Measurements from ENCODE around the gene PYCARD. TPM values are rescaled to one million over a fixed set of nuclear protein-coding genes. Genes with fewer than 3 reads are reported as not detected.

PYCARD gene
- total and polyA plus RNA-seq, 2 donors (not counting 3 experiments of a cell fraction or from before 2014, with no cell fraction given) = 19.1 to 40.1 TPM

DNA sequence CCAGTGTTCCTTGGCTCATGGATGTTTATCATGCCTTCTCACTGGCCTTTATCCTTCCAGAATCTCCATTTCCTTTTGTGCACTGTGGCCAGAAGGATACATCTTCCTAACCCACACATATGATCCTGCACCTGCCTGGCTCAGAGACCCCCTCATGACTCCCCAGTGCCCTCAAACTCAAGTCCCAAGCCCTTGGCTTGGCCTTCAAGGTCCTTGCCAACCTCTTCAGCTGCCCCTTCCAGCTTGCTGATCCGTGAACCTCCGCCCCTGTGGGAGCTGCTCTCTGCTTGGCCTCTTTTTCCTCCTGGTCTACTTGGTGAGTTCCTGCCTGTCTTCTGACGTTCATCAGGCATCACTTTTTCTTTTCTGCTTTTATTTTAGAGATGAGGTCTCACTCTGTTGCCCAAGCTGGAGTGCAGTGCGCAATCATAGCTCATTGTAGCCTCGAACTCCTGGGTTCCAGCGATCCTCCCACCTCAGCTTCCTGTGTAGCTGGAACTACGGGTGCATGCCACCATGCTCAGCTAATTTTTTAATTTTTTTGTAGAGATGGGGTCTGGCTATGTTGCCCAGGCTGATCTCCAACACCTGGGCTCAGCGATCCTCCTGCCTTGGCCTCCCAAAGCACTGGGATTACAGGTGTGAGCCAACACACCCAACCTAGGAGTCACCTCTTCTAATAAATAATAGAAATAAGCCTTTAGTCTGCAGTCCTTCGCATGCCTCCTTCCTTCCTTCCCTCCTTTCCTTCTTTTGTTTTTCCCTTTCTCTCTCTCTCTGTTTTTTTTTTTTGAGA lies 2.5 kb upstream of the PYCARD start:
- dilution Hi-C loops (cut with MboI; ENCODE audit: extremely low pct_ligation_motif_present, low sequenced_read_pairs) (no loop called here), intact Hi-C loops (cut with micrococcal nuclease) (loop anchor here (5.0 kb wide), 1 partner anchor 252 kb away; the partner anchor contains the start of gene ARMC5)
- Histone ChIP-seq H3K36me3 (ENCODE audit: control insufficient read depth in 2 of 2, extremely low read depth in 1 of 2, insufficient read depth in 2 of 2, low read length in 2 of 2) (no peaks in the 10 kb centered on the region), H4K20me1 (replicated peaks; ENCODE audit: control insufficient read depth, extremely low read depth, insufficient read depth, low read length) (no peaks in the 10 kb centered on the region), H3K27ac (ENCODE audit: insufficient read depth, low read depth, low read length) (no peak overlapping the region), H3K4me2 (ENCODE audit: insufficient read depth, low read length) (no peak overlapping the region), H2AFZ (ENCODE audit: low read depth, low read length) (no peak overlapping the region), H3K9me1 (replicated peaks; ENCODE audit: control insufficient read depth, extremely low read depth, insufficient read depth, low read length) (no peaks in the 10 kb centered on the region), H3K4me3 (replicated peaks in 1 of 3; ENCODE audit: insufficient read depth in 1 of 3, low read depth in 1 of 3, low read length in 3 of 3) (no peak overlapping the region), H3K4me1 (ENCODE audit: control insufficient read depth, extremely low read depth, insufficient read depth, low read length) (peaks cover 4% of the 10 kb centered on the region), H3K9me3 (replicated peaks; ENCODE audit: control insufficient read depth, insufficient read depth, low read length) (no peaks in the 10 kb centered on the region), H3K79me2 (ENCODE audit: control insufficient read depth, insufficient read depth, low read length) (no peaks in the 10 kb centered on the region), H3K9ac (replicated peaks; ENCODE audit: extremely low read depth, insufficient read depth, low read length) (no peak overlapping the region), H3K27me3 (ENCODE audit: control insufficient read depth in 2 of 2, insufficient read depth in 2 of 2, low read length in 2 of 2) (peaks cover 2 to 6% of the 10 kb centered on the region in 2 experiments)
- no TSS peak for BruUV-seq (replicated peaks)
- FAIRE-seq (no peak), DNase-seq (ENCODE audit: low read depth, low spot score) (no peak)
- ChIA-PET CTCF (interaction anchor here (0.9 to 1.0 kb wide), 2 partner anchors 9 to 178 kb away, joined by 3 read pairs; partner anchors contain the start of gene TRIM72), POLR2A (no interaction called here)
- TF ChIP-seq FOS (IDR thresholded peaks at IDR 0.05; ENCODE audit: borderline replicate concordance, insufficient read depth, low read length) (no peak), EZH2 (IDR thresholded peaks at IDR 0.05; ENCODE audit: borderline replicate concordance, low read depth, low read length, severe bottlenecking) (no peak), MYC (IDR thresholded peaks at IDR 0.05; ENCODE audit: low read depth, low read length) (no peak), POLR2A (IDR thresholded peaks at IDR 0.05; ENCODE audit: low read depth, low read length) (no peak), JUN (IDR thresholded peaks at IDR 0.05; ENCODE audit: borderline replicate concordance, insufficient read depth, insufficient read length, low read depth) (no peak), GATA2 (IDR thresholded peaks at IDR 0.05; ENCODE audit: insufficient read depth, insufficient read length, low read depth, low read length) (no peak), POLR2AphosphoS5 (IDR thresholded peaks at IDR 0.05; ENCODE audit: insufficient read depth, low read depth, low read length) (no peak)
- TF ChIP-seq, protein P1, sequence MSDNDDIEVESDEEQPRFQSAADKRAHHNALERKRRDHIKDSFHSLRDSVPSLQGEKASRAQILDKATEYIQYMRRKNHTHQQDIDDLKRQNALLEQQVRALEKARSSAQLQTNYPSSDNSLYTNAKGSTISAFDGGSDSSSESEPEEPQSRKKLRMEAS (IDR thresholded peaks at IDR 0.05; ENCODE audit: insufficient read depth, insufficient read length) = no peak
- TF ChIP-seq, protein P2, sequence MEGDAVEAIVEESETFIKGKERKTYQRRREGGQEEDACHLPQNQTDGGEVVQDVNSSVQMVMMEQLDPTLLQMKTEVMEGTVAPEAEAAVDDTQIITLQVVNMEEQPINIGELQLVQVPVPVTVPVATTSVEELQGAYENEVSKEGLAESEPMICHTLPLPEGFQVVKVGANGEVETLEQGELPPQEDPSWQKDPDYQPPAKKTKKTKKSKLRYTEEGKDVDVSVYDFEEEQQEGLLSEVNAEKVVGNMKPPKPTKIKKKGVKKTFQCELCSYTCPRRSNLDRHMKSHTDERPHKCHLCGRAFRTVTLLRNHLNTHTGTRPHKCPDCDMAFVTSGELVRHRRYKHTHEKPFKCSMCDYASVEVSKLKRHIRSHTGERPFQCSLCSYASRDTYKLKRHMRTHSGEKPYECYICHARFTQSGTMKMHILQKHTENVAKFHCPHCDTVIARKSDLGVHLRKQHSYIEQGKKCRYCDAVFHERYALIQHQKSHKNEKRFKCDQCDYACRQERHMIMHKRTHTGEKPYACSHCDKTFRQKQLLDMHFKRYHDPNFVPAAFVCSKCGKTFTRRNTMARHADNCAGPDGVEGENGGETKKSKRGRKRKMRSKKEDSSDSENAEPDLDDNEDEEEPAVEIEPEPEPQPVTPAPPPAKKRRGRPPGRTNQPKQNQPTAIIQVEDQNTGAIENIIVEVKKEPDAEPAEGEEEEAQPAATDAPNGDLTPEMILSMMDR (IDR thresholded peaks at IDR 0.05; ENCODE audit: extremely low read depth in 1 of 2, insufficient read depth in 1 of 2, low read depth in 1 of 2, low read length in 2 of 2) = no peak
